B cell (primary cell): Measurements from ENCODE around the gene IGSF22. TPM values are rescaled to one million over a fixed set of nuclear protein-coding genes. Genes with fewer than 3 reads are reported as not detected.

Experiments
- ATAC-seq: fragments of 200-7000 bp; cut with Tn5 transposase; one replicate; pipeline ENCODE4 v1.10.0; 2021; ENCODE audit warnings: low read depth, mild to moderate bottlenecking, moderate number of reproducible peaks, moderate library complexity
- CTCF ChIA-PET: fragments of 350-600 bp; sonication (Branson Sonifier 250); formaldehyde crosslinking; loops from one replicate; lab custom pipeline; 2021; ENCODE audit warnings: antibody characterized with exemption, inconsistent platforms; lab: Charles Lee
- POLR2A ChIA-PET: fragments of 350-600 bp; sonication (Branson Sonifier 250); formaldehyde crosslinking; loops from one replicate; lab custom pipeline; 2021; ENCODE audit warnings: antibody characterized with exemption; lab: Charles Lee
- DNase-seq: peaks from one replicate; pipeline ENCODE4 v3.0.0; 2013
- H2AFZ ChIP-seq: 2 replicates; pipeline ENCODE4 v1.6.1; 2012; ENCODE audit warnings: mild to moderate bottlenecking, low read depth, low read length; ENCODE audit not compliant: insufficient read depth, poor library complexity, severe bottlenecking
- H3K27ac ChIP-seq, 2 donors: 1 replicate in 1 of 2; 2 replicates in 1 of 2; pipeline ENCODE4 v1.5.1; 2012 to 2013; ENCODE audit warnings: low read length in 2 of 2, mild to moderate bottlenecking in 2 of 2, moderate library complexity in 1 of 2
- H3K27me3 ChIP-seq, 4 experiments: fragments of 200-600 bp in 1 of 4; sonication (generic) in 1 of 4; replicated peaks in 1 of 4; 1 replicate in 2 of 4; 2 replicates in 2 of 4; pipeline versions ENCODE4 v1.6.1 to v1.7.0; 2013 to 2016; ENCODE audit warnings: low read length in 3 of 4, mild to moderate bottlenecking in 2 of 4, mixed read lengths in 1 of 4, moderate library complexity in 1 of 4; ENCODE audit not compliant: insufficient read depth in 4 of 4, control insufficient read depth in 3 of 4; ENCODE audit errors: control extremely low read depth in 1 of 4
- H3K36me3 ChIP-seq, 2 experiments: replicated peaks in 1 of 2; 1 replicate in 1 of 2; 2 replicates in 1 of 2; pipeline versions ENCODE4 v1.6.1 to v1.7.1; 2013; ENCODE audit warnings: low read length in 1 of 2; ENCODE audit not compliant: insufficient read depth in 2 of 2, control insufficient read depth in 1 of 2; ENCODE audit errors: control extremely low read depth in 1 of 2, extremely low read depth in 1 of 2
- H3K4me1 ChIP-seq, 2 donors: fragments of 200-600 bp in 1 of 2; sonication (generic) in 1 of 2; 1 replicate in 1 of 2; 2 replicates in 1 of 2; pipeline versions ENCODE4 v1.5.1 to v1.6.1; 2013 to 2017; ENCODE audit warnings: low read length in 2 of 2; ENCODE audit not compliant: control insufficient read depth in 2 of 2, insufficient read depth in 2 of 2
- H3K4me2 ChIP-seq: replicated peaks from 2 replicates; pipeline ENCODE3; 2012; ENCODE audit warnings: mild to moderate bottlenecking, low read depth, low read length; ENCODE audit not compliant: poor library complexity, severe bottlenecking
- H3K4me3 ChIP-seq, 5 experiments: fragments of 200-600 bp in 1 of 5; sonication (generic) in 1 of 5; 1 replicate in 3 of 5; 2 replicates in 2 of 5; pipeline versions ENCODE4 v1.5.1 to v1.7.0; 2011 to 2016; ENCODE audit warnings: low read length in 4 of 5, mild to moderate bottlenecking in 4 of 5, low read depth in 2 of 5, control low read depth in 1 of 5, moderate library complexity in 1 of 5; ENCODE audit not compliant: insufficient read depth in 1 of 5; ENCODE audit errors: control extremely low read depth in 1 of 5, extremely low read depth in 1 of 5
- H3K79me2 ChIP-seq: fragments of 200-600 bp; sonication (generic); one replicate; pipeline ENCODE4 v1.6.0; 2016; ENCODE audit warnings: low read length; ENCODE audit not compliant: control insufficient read depth, insufficient read depth
- H3K9ac ChIP-seq: fragments of 200-600 bp; sonication (generic); 2 replicates; pipeline ENCODE4 v1.6.1; 2017; ENCODE audit warnings: mild to moderate bottlenecking, low read length, moderate library complexity
- H3K9me3 ChIP-seq, 3 donors: one replicate each; pipeline versions ENCODE4 v1.6.1 to v1.7.1; 2013; ENCODE audit warnings: low read length in 2 of 3; ENCODE audit not compliant: control insufficient read depth in 2 of 3, insufficient read depth in 1 of 3; ENCODE audit errors: control extremely low read depth in 1 of 3
- H4K20me1 ChIP-seq: 2 replicates; pipeline ENCODE4 v1.6.0; 2012; ENCODE audit warnings: mild to moderate bottlenecking, low read length; ENCODE audit not compliant: insufficient read depth, control insufficient read depth, poor library complexity, severe bottlenecking
- H3K27ac Mint-ChIP-seq: one replicate; pipeline ENCODE4 v1.8.0; 2021; ENCODE audit warnings: mixed read lengths
- H3K27me3 Mint-ChIP-seq: one replicate; pipeline ENCODE4 v1.8.0; 2021; ENCODE audit warnings: mixed read lengths
- H3K4me1 Mint-ChIP-seq: one replicate; pipeline ENCODE4 v1.8.0; 2021; ENCODE audit warnings: mixed read lengths
- H3K4me3 Mint-ChIP-seq: one replicate; pipeline ENCODE4 v1.8.0; 2021; ENCODE audit warnings: mixed read lengths
- H3K9me3 Mint-ChIP-seq: one replicate; pipeline ENCODE4 v1.8.0; 2022; ENCODE audit warnings: mixed read lengths; ENCODE audit not compliant: insufficient read depth
- EZH2 ChIP-seq: IDR thresholded peaks from 2 replicates; pipeline ENCODE4 v1.6.1; 2012; ENCODE audit warnings: borderline replicate concordance, low read depth, mild to moderate bottlenecking, moderate library complexity, low read length; ENCODE audit not compliant: insufficient read depth, poor library complexity, severe bottlenecking
- WGBS: methylation state at CpG from one replicate; pipeline ENCODE4 v1.1.5; 2013; ENCODE audit warnings: missing lambda C conversion rate; ENCODE audit not compliant: insufficient coverage; 5-methylcytosine and 5-hydroxymethylcytosine counted together
- intact Hi-C: fragments of 100-400 bp; cut with micrococcal nuclease; formaldehyde crosslinking; loops from one replicate; pipeline ENCODE4 v1.10.0; 2022
- polyA plus RNA-seq: library from polyadenylated mRNA; depleted of rRNA; stranded (reverse); fragments of >200 nt; gene quantifications from 2 replicates; pipeline ENCODE4 v1.2.3, GENCODE V29; 2012
- total RNA-seq, 2 donors: library from RNA; stranded (reverse); fragments of 120-200 nt in 1 of 2; gene quantifications; 1 replicate in 1 of 2; 2 replicates in 1 of 2; pipeline versions ENCODE4 v1.2.3 to v1.2.4, GENCODE V29; 2013 to 2022
- TF ChIP-seq, protein P1 (sequence below): fragments of 200-600 bp; IDR thresholded peaks from one replicate; pipeline ENCODE4 v1.8.0; 2022; ENCODE audit warnings: antibody characterized with exemption, mild to moderate bottlenecking

IGSF22 gene
- total and polyA plus RNA-seq, 2 donors (not counting 1 experiment from before 2014, with no cell fraction given): 0.91 to 2.6 TPM

DNA sequence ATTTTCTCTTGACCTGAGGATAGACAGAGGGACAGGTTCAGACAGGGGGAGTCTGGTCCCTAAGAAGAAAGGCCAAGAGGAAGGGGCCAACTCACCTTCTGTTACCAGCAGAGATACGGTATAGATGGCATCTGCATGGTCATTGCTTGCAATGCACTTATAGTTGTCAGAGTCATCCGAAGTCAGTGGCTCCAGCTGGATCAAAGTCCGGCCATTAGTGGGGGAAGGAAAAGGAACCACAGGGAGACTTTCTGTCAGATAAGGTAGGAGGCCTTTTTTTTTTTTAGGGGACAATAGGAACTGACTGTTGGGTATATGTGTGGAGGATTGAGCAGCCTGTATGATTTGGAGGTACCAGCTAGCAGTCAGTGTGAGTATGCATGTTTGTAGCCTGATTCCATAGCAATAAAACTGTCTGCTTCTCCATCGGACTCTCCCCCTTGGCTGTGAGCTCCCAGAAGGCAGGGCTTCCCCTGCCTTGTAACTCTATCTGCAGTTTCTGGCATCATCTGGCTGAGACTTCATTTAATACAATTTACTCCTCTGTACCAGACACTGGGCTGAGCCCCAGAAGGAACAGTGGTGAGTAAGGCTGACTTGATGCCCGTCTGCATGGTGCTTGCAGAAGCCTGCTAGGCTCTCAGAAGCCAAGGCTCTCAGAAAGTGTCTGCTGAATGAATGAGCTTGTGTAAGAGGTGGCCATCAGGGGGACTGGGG, 5.7 kb downstream of the IGSF22 start:
- Mint-ChIP-seq H3K4me1 (peaks cover 9% of the 10 kb centered on the region), H3K4me3 (peak overlapping the region; percentile 92), H3K9me3 (no peaks in the 10 kb centered on the region), H3K27ac (no peak overlapping the region), H3K27me3 (peaks cover 6% of the 10 kb centered on the region)
- H3K79me2 ChIP-seq: no peaks in the 10 kb centered on the region
- DNase-seq (no peak), ATAC-seq (no peak)
- H4K20me1 ChIP-seq: no peaks in the 10 kb centered on the region
- no peak for TF ChIP-seq EZH2
- TF ChIP-seq, protein P1, sequence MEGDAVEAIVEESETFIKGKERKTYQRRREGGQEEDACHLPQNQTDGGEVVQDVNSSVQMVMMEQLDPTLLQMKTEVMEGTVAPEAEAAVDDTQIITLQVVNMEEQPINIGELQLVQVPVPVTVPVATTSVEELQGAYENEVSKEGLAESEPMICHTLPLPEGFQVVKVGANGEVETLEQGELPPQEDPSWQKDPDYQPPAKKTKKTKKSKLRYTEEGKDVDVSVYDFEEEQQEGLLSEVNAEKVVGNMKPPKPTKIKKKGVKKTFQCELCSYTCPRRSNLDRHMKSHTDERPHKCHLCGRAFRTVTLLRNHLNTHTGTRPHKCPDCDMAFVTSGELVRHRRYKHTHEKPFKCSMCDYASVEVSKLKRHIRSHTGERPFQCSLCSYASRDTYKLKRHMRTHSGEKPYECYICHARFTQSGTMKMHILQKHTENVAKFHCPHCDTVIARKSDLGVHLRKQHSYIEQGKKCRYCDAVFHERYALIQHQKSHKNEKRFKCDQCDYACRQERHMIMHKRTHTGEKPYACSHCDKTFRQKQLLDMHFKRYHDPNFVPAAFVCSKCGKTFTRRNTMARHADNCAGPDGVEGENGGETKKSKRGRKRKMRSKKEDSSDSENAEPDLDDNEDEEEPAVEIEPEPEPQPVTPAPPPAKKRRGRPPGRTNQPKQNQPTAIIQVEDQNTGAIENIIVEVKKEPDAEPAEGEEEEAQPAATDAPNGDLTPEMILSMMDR: no peak
- no peak overlapping the region for H3K9ac ChIP-seq
- H3K4me2 ChIP-seq: peak overlapping the region; percentile 99
- no peak overlapping the region for H3K4me3 ChIP-seq
- intact Hi-C loops: loop anchor here (5.0 to 10.0 kb wide), 2 partner anchors 88 to 325 kb away; partner anchors contain the start of genes LDHA and SPTY2D1
- H3K9me3 ChIP-seq: no peaks in the 10 kb centered on the region
- CTCF ChIA-PET: interaction anchor here (0.6 to 5.7 kb wide), 5 partner anchors 12 to 1974 kb away, joined by 3 to 59 read pairs (median 3); partner anchors contain the start of gene SPTY2D1
- H3K27me3 ChIP-seq: no peaks in the 10 kb centered on the region
- peak overlapping the region; percentile 99 for H2AFZ ChIP-seq
- H3K27ac ChIP-seq: no peak overlapping the region
- POLR2A ChIA-PET: interaction anchor here (0.9 kb wide), 1 partner anchor 86 kb away, joined by 3 read pairs; the partner anchor contains the start of gene SPTY2D1
- H3K4me1 ChIP-seq: peaks cover 9 to 17% of the 10 kb centered on the region in 2 donors
- 81% methylated on average over 4 of the region's 5 CpGs for WGBS
- H3K36me3 ChIP-seq: no peaks in the 10 kb centered on the region

DNA sequence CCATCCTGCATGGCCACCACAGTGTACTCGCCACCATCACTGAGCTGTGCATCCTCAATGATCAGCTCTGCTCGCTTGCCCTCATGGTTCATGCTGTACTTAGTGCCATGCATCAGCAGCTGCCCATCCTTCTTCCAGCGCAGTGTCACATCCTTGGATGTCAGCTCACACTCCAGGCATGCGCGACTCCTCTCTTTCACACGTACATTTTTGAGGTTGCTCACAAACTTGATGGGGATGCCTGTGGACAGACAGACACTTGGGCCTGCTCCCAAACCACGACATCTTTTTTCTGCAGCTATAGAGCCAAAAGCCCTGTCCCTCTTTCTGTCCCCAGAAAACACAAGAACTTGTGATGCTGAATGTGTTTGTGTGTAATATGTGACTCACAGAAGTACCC, 10.5 kb downstream of the IGSF22 start:
- WGBS: 81% methylated on average over 7 of the region's 7 CpGs
- ChIA-PET POLR2A (no interaction called here), CTCF (interaction anchor here (0.9 to 1.4 kb wide), 2 partner anchors 16 to 600 kb away, joined by 3 to 5 read pairs; no protein-coding TSS in a partner anchor)
- H3K4me1 ChIP-seq: no peaks in the 10 kb centered on the region
- no peak for TF ChIP-seq EZH2
- TF ChIP-seq, protein P1: no peak
- H4K20me1 ChIP-seq: no peaks in the 10 kb centered on the region
- H3K9ac ChIP-seq: no peak overlapping the region
- H3K27me3 ChIP-seq: peaks cover 0 to 6% (median 0%) of the 10 kb centered on the region in 4 experiments
- no peaks in the 10 kb centered on the region for H3K9me3 ChIP-seq
- Mint-ChIP-seq H3K4me1 (no peaks in the 10 kb centered on the region), H3K27ac (no peak overlapping the region), H3K4me3 (no peak overlapping the region), H3K9me3 (no peaks in the 10 kb centered on the region), H3K27me3 (peaks cover 12% of the 10 kb centered on the region)
- H3K4me3 ChIP-seq: no peak overlapping the region
- intact Hi-C loops: no loop called here
- ATAC-seq (no peak), DNase-seq (no peak)
- no peaks in the 10 kb centered on the region for H3K36me3 ChIP-seq
- no peak overlapping the region for H2AFZ ChIP-seq
- no peaks in the 10 kb centered on the region for H3K79me2 ChIP-seq
- no peak overlapping the region for H3K4me2 ChIP-seq
- no peak overlapping the region for H3K27ac ChIP-seq
